Stimulated activated CD8-positive, alpha-beta memory T cell treated with anti-CD3 and anti-CD28 coated beads, Interleukin-2, amount 100 ng/mL, for 48 hours (primary cell): ENCODE results near the gene CMBL.
"Not testable (repeated sequence)": the region's sequence is repeated elsewhere in the genome, so short reads cannot be mapped to it uniquely, and the experiment has no call there.

Experiments
- DNase-seq, 2 donors: peaks; one replicate each; pipeline ENCODE4 v3.0.0-alpha.2; 2020; ENCODE audit warnings: low read depth in 2 of 2

Gene CMBL

DNA sequence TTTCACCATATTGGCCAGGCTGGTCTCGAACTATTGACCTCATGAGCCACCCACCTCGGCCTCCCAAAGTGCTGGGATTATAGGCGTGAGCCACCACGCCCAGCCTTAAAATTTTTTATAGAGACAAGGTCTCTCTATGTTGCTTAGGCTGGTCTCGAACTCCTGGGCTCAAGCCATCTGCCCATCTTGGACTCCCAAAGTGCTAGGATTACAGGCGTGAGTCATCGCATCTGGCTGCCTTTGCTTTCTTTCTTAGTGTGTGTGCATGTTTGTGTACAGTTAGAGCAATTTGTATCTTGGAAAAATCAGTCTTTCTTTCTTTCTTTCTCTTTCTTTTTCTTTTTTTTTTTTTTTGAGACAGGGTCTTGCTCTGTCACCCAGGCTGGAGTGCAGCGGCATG, 22.3 kb downstream of the CMBL start:
- not testable (repeated sequence) for DNase-seq

DNA sequence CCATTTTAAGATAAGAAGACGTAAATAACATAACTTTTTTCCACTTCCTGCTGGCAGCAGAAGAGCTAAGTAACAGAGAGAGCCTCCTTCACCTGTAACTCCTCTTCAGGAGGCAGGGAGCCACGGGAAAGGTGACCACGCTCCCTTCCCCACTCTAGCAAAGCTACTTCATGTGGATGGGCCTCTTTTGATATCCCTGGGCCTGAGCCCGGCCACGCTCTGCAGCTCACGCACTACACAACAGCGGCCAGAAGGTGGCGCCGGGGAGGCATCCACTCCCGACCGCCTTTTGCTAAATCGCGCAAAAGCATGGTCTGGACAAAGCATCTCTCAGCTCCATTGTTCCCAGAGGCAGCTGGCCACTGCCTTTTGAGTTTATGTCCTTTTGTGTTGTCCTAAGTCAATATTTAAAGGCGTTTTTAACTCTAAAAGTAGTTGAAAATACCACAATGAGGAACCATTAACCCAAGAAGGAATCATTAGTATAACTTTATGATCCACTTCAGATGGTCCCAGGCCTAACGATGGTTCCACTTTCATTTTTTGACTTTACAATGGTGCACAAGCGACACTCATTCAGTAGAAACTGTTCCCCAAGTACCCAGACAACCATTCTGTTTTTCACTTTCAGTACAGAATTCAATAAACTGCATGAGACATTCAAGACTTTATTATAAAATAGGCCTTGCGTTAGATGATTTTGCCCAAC, 23.6 kb downstream of the CMBL start:
- peak; percentile 69 to 78 for DNase-seq

DNA sequence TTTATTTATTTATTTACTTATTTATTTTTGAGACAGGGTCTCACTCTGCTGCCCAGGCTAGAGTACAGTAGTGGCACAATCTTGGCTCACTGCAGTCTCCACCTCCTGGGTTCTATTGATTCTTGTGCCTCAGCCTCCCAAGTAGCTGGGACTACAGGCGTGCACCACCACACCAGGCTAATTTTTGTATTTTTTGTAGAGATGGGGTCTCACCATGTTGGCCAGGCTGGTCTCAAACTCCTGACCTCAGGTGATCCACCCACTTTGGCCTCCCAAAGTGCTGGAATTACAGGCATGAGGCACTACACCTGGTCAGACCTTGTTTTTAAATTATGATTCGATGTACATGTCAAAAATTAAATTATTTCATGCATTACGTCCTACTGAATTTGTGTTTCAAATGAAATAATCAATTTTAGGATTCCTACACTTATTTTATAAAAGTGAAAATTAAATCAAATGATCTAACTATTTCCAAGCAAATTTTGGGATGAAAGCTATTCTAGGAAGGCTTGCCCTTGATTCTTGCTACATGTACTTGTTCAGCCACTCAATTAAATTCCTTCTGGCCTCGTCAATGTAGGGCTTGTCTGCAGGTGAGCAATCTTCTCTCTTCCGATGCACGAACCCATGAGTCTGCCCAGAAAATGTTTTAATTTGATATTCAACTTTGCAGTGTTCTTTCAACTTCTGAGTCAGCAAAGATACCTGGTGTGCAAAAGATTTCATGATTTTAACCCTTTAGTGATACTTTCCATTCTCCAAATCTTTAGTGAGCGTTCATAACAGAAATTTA, 27.6 kb downstream of the CMBL start:
- DNase-seq: no peak

DNA sequence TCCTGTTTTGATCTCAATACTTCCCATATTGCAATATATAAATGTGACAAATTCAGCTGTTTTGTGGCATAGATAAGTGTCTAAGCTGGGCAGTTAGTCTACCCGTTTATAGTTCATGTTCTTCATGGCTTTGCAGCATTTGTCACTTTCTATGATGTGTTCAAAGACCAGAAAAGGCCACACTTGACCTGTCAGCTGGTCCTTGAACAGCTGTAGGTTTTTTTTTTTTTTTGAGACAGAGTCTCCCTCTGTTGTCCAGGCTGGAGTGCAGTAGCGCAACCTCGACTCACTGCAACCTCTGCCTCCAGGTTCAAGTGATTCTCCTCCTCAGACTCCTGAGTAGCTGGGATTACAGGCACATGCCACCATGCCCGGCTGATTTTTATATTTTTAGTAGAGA, 28.4 kb downstream of the CMBL start:
- no peak for DNase-seq

DNA sequence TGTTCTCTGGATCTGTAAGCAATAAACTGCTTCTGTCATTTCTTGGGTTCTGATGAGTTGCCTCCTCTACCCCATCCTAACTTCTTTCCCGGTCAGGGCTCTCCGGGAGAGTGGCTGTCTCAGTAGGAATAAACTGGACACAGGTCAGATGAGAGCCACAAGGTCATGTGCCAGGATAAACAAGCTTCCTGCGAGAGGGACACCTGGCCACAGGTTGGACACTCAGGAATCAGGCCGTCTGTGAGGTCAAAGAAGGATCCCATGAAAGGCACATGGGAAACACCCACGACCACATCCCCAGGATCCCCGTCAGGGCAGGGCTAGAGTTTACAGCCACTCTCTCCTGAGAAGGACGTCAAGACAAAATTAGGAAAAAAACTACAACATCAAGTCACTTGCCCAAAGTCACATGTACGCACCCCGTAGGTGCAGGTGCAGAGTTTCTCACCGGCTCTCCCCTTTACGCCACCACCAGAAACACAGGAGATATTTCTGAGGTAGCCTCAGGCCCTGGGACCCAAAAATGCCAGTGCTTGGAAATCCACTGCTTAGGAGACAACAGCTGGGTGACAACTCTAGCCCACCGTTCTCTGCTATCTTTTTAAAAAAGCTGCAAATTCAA, 28.9 kb downstream of the CMBL start:
- no peak for DNase-seq

DNA sequence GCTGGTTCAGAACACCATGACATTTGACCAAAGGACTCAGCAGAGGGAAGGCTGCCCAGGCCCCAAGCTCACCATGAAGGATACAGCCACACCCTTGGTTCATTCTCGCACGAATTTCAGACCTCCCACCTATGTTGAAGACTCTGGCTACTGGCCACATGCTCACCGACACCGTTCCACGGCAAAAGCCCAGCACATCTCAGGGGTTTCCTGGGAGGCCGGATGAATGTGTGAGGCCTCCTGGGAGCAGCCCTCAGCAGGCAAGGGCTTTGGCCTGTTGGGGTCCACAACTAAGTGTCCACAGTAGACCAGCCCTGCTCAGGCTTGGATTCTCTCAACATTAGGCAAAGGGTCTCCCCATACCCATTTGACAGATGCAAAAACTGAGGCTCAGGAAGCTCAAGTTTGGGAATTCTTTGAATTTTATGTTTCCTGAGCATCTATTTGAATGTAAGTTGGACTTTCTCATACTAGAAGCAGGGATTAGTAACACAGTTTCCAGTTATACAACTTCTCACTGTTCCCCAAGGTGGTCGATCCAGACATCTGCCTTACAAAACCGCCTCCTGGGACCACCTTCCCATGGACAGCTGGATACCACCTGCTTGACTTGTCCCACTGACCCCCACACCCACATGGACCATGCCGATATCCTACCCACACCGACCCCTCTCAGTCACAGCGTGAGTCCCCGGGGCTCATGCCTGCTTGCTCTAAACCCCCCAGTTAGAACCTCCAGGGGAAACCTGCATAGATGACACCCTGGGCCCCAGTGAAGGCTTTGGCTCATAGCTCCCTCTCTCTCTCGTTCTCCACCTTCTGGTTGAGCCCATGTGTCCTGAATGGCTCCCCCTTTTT, 29.7 kb downstream of the CMBL start:
- no peak for DNase-seq

DNA sequence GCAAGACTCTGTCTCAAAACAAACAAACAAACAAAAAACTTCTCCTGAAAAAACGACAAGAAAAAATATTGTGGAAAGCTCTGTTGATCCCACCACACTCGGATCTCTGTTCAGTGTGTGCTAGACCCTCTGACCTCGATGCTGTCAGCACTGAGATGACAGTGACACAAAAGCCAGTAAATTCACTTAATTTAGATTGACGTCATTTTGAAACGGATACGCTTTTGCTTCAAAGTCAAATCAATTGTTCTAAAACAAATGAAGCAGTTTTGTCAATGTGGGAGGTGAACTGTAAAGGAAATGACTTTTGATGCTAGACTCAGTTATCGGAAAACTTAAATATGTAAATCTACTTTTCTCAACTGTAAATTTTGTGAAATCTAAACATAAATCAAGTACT, 31.0 kb downstream of the CMBL start:
- DNase-seq: no peak

DNA sequence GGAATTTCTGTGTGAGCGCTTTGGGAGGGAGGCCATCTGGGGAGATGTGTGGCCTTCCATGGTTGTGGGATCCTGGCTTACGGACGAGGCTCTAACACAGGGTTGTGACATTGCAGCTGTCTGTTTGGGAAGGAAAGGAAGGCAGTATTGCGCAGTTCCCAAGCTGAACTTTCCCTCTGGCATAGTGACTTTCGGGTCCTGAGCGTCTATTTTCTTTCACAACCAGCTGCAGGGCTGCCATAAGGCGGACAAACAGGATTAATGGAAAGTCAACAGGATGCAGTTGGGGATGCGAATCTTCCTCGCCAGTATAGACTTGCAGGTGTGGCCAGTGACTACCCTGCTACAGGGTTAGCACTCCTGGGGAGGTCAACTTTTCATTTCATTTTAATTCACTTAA, 31.7 kb downstream of the CMBL start:
- DNase-seq: no peak

DNA sequence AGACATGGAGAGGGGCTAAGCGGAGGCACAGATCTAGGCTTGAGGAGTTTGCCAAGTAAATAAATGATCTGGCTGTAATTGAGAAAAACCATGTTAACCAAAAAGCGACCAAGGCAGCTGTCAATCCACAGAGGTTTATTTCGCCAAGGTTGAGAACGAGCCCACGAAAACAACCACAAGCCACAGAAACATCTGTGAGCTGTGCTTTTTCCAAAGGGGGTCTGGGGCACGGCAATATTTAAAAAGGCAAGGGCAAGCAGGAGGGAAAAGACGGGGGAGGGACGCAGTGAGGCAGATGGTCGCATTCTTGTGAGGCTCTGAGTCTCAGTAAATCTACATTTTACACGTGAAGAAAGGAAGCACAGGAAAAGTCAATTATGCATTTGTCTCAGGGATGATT, 32.2 kb downstream of the CMBL start:
- DNase-seq: no peak

DNA sequence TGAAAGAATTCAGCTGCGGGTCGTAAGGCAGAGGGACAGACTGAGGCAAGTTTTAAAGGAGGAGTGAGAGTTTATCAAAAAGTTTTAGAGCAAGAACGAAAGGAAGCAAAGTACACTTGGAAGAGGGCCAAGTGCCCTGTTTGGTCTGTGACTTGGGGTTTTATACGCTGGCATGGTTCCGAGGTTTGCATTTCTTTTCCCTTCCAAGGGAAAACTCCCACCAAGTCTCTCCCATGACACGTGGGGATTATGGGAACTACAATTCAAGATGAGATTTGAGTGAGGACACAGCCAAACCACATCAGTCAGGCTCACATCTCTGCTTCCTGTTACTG, 34.9 kb downstream of the CMBL start:
- not testable (repeated sequence) for DNase-seq

DNA sequence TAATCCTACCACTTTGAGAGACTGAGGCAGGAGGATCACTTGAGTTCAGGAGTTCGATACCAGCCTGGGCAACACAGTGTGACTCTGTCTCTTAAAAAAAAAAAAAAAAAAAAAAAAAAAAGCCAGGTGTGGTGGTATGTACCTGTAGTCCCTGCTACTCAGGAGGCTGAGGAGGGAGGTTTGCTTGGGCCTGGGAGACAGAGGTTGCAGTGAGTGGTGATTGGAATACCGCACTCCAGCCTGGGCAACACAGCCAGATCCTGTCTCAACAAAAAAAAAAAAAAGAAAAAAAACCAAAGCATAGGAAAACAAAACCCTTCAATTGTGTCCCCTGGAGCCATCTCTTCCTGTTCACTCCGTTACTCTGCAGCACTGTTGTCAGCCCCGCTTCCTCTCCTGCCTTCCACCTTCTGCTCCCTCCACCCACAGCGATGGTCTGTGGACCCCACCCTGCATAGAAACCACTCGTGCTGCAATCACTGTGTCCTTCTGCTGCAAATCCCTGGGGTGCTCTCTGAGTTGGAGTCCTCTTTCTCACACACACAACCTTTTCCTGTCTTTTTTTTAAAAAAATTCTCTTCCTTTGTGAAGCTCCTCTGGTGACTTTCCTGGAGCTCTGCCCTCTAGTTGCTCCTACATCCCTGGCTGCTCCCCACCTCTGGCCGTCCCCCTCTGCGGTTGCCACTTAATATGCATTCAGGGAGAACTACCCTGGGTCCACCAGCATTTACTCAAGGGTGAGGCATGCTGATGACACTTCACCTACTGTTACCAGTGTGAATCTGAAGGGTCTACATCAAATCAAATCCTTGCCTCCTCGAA, 35.4 kb downstream of the CMBL start:
- no peak for DNase-seq

DNA sequence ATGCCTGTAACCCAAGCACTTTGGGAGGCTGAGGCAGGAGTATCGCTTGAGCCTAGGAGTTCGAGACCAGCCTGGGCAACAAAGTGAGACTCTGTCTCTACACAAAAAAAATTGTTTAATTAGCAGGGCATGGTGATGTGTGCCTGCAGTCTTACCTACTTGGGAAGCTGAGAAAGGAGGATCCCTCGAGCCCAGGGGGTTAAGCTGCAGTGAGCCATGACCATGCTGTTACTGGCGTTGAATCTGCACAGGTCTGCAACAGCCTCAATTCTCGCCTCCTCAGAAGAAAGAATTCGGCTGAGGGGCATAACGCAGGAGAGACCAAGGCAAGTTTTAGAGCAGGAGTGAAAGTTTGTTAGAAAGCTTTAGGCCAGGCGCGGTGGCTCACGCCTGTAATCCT, 39.6 kb downstream of the CMBL start:
- no peak for DNase-seq

DNA sequence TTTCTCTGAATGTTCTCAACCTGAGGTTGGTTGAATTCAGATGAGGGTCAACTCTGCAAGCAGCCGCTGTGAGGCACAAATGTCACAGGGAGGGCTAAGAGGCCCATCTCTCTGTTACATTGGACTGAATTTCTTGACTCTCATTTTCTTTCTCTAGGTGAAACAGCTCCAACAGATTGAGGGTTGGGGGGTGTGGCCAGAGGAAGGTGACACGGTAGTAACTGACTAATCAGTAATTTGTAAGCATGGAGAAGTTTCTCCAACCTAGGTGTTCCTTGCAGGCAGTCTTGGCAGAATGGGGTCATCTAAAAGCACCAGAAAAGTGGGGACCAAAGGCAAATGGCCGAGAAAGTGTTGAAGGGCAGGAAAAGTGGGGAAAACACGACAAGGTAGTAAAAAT, 40.9 kb downstream of the CMBL start:
- DNase-seq: no peak

DNA sequence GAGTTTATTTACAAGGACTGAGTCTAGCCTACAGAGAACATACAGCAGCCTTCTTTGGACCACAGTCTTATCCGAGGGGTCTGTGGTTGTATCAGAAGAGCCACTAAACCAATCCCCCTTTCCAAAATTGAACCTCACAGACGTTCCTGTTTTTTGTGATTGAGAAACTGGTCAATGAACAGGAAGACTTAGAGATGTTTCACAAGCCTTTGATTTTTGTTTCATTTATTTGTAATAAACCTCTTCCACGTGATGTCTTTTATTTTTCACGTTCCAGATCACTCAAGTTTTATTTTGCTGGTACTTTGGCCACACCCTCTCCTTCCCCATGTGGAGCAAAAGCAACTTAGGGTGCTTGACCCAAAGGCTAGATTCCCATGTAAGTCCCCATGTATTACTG, 41.6 kb downstream of the CMBL start:
- no peak for DNase-seq

DNA sequence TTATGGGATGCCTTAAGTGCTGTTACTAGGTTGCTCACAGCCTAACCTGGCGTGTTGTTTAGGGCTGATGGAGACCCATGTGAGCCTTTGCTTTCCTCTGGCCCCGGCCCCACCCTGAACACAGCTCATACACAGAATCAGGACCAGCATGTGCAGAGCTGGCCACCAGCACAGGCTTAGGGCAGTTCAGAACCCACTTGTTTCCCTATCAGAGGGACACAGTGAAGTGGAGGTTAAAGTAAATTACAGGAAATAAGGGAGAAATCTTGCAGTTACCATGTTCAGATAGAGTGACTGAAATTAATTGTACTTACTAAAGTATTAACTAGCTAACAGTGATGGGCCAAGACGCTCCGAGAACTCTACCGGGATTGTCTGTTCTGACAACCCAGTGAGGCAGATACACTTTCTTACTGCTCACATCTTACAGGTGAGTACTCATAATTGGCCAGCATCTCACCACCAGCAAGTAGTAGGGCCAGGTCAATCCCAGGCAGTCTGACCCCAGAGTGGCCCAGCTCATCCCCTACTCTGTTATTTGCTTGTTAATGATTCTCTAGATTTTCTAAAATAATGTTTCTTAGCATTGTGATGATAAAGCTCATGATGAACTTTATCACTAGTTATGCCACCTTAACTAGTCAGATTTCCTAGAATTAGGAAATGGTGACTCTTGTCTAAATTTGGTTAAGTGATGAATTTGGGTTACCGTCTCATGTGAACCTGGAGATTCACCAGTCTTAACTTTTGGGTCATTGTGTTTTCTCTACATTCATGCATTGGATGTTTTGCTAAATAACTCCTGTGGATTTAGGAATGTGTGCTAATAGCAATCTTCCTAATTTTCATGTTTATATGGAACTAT, 42.2 kb downstream of the CMBL start:
- no peak for DNase-seq

DNA sequence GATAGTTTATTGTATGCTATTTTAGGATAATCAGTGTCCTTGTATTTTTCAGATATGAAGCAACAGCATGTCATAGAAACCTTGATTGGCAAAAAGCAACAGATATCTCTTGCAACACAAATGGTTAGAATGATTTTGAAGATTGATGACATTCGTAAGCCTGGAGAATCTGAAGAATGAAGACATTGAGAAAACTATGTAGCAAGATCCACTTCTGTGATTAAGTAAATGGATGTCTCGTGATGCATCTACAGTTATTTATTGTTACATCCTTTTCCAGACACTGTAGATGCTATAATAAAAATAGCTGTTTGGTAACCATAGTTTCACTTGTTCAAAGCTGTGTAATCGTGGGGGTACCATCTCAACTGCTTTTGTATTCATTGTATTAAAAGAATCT, 43.1 kb downstream of the CMBL start:
- no peak for DNase-seq

DNA sequence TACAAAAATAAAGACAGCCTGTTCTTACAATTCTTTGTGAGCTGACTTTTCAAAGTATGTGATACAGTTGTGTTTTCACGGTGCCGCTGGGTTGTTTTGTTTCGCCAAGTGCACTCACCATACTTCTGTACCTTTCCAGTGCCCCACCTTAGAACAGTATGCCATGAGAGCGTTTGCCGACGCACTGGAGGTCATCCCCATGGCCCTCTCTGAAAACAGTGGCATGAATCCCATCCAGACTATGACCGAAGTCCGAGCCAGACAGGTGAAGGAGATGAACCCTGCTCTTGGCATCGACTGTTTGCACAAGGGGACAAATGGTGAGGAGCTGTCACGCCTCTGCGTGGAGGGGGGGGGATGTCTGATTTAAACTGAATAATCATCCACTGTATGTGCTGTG, 44.7 kb downstream of the CMBL start:
- no peak for DNase-seq

DNA sequence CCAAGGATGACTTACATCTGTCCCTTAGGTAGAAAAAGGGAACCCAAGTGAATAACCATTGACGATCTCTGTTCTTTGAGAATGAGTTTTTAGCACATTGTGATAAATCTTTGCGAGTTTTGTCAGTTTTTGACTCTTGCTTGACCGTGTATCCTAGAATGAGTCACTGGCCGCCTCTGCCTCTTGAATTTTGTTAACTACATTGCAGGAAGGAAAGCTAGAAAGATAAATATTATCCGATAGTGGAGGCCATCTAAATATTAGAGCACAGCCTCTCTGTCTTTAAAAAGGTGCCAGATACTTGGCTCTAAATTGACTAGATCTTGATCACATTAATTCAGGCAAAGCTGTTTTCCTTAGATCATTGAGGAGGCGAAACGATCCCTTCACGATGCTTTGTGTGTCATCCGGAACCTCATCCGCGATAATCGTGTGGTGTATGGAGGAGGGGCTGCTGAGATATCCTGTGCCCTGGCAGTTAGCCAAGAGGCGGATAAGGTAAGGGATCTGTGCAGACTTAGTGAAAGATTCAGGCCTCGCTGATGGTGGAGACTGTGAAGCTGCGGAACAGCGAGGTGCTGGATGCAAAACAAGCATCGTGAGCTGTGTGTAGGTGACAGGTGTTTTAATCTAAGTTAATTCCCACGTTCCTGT, 45.5 kb downstream of the CMBL start:
- DNase-seq: no peak

DNA sequence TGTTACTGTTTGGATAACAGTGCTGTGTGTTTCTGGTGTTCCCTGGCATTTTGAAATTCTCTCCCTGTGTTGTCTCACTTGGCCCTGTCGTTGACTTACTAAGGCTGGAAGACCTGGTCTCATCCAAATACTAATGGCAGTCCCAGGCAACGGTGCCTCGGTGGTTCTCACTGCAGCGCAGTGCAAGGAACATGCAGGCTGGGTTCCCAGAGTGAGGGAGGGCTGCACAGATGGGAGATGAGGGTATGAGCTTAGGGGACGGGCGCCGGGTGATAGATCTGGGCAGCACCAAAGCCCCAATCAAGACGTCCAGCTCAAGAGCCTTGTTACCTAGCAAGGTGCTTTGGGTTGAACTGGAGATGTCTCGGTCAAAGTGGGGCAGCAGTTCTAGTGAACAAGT, 46.6 kb downstream of the CMBL start:
- DNase-seq: no peak

DNA sequence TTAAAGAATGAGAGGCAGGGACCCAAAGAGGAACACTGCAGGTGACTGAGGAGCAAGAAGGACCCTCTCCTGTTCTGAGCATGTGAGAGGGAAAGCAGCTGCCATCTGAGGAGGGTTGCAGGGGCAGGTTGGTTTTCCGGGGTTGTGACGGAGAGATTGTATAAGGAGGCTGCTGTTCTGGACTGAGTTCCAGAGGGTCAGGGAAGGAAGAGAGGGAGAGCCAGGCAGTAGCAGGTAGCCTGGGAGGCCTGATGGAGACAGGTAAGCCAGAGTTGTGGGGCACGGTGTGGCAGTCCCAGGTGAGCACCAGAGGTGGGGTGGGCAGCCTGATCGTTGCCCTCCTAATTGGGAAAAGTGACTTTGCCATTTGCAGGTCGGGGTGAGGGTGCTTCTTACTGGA, 47.8 kb downstream of the CMBL start:
- DNase-seq: no peak
